ENCODE results near the gene STIM2. TPM values are rescaled to one million over a fixed set of nuclear protein-coding genes. Genes with fewer than 3 reads are reported as not detected.
A peak's percentile ranks its signal among the peaks of the same experiment; 100 is the strongest.

The STIM2 gene
- total RNA-seq, 4 donors from 2014 or later, result 9.6 to 12.2 (median 10.1) TPM

DNA sequence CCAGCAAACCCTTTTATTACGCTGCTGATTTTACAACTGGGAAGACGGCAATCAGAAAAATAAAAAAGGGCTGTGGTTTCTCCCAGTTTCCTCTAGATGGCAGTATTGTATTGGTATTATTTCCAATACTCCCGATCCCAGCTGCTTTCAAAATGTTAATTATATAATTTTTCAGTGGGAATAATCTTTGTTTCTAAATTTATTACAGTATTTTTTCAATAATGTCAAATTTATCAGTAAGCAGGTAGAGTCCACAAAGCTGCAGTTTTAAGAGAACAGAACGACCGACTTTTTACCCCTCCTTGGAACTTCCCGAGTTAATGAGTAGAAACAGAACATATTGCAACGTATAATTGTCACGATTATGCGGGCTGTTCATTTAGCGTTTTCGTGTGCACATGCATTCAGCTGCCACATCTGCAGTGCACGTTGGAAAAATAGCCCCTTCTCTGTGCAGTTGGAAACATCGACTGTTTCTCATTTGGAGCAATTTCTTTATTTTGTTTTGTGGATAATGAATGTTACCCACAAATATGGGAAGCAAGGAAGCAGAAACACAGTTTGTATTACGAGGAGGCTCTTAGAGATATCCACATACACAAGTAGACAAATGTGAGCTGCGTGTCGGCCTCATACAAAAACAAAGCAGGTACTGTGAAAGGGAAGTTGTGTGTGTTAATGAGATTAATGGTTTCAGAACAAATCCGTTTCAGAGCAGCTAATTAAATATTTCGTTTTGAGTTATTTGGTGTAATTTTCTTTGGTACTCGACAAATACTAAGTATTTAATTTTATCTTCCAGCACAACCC, 188.0 kb downstream of the STIM2 start:
- intact Hi-C loops (cut with DNase I), result no loop called here
- TF ChIP-seq CTCF (IDR thresholded peaks at IDR 0.05) (peak; percentile 81 to 87 (median 81)), POLR2AphosphoS5 (IDR thresholded peaks at IDR 0.05) (no peak), EP300 (IDR thresholded peaks at IDR 0.05) (no peak), POLR2A (IDR thresholded peaks at IDR 0.05; ENCODE audit: low read depth) (no peak)
- WGBS, result 13% methylated on average over 19 of the region's 19 CpGs

GRCh38 chr4:27049239-27049829, 188.7 kb downstream of the STIM2 start:
- H3K27ac ChIP-seq (replicated peaks in 1 of 4), result no peak overlapping the region
- no peaks in the 10 kb centered on the region for H3K27me3 ChIP-seq
- intact Hi-C loops (cut with DNase I), result no loop called here
- no peaks in the 10 kb centered on the region for H3K9me3 ChIP-seq
- TF ChIP-seq POLR2A (IDR thresholded peaks at IDR 0.05; ENCODE audit: low read depth), result no peak
- TF ChIP-seq EP300 (IDR thresholded peaks at IDR 0.05), result no peak
- TF ChIP-seq CTCF (IDR thresholded peaks at IDR 0.05), result no peak
- TF ChIP-seq POLR2AphosphoS5 (IDR thresholded peaks at IDR 0.05), result no peak
- WGBS, result 66% methylated on average over 7 of the region's 8 CpGs
- H3K4me3 ChIP-seq, result no peak overlapping the region
- peaks cover 0 to 9% (median 6%) of the 10 kb centered on the region in 4 donors for H3K4me1 ChIP-seq
- no peaks in the 10 kb centered on the region for H3K36me3 ChIP-seq
- DNase-seq (ENCODE audit: extremely low spot score), result no peak

More for the DNA sequence above, 188.0 kb downstream of the STIM2 start:
- Histone ChIP-seq H3K27me3 (peaks cover 0 to 5% (median 0%) of the 10 kb centered on the region in 4 donors), H3K4me1 (peaks cover 0 to 9% (median 6%) of the 10 kb centered on the region in 4 donors), H3K9me3 (peaks cover 0 to 5% (median 2%) of the 10 kb centered on the region in 4 donors), H3K36me3 (no peaks in the 10 kb centered on the region), H3K4me3 (peak overlapping the region; percentile 35 to 41 (median 39)), H3K27ac (replicated peaks in 1 of 4) (no peak overlapping the region)
- DNase-seq (ENCODE audit: extremely low spot score), result no peak

DNA sequence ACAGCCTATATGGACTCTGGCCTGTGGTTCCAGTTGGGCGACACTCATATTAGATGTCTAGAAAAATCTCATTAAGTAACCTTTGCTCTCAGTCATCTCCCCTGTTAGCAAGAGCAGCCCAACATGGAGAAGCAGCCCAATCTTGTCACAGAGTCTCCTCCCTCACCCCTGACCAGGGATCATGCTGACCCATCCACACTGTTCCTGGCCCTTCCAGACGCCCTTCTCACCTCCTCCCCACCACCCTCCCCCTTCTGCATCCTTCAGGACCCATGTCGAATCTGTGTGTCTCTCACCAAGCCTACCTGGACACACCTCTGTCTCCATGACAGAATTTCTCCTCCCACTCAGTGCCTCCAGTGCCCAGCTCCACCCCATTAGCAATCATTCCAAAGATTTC, 190.1 kb downstream of the STIM2 start:
- TF ChIP-seq POLR2A (IDR thresholded peaks at IDR 0.05; ENCODE audit: low read depth) (no peak), EP300 (IDR thresholded peaks at IDR 0.05) (no peak), CTCF (IDR thresholded peaks at IDR 0.05) (no peak), POLR2AphosphoS5 (IDR thresholded peaks at IDR 0.05) (no peak)
- no peak overlapping the region for H3K4me3 ChIP-seq
- H3K9me3 ChIP-seq, result no peaks in the 10 kb centered on the region
- intact Hi-C loops (cut with DNase I), result no loop called here
- H3K36me3 ChIP-seq, result no peaks in the 10 kb centered on the region
- H3K27me3 ChIP-seq, result no peaks in the 10 kb centered on the region
- DNase-seq (ENCODE audit: extremely low spot score), result no peak
- peaks cover 0 to 9% (median 6%) of the 10 kb centered on the region in 4 donors for H3K4me1 ChIP-seq
- 91% methylated on average over 3 of the region's 3 CpGs for WGBS
- no peak overlapping the region for H3K27ac ChIP-seq (replicated peaks in 1 of 4)

- intact Hi-C loops (cut with DNase I), result no loop called here
- Histone ChIP-seq H3K9me3 (no peaks in the 10 kb centered on the region), H3K27ac (replicated peaks in 1 of 4) (no peak overlapping the region), H3K36me3 (no peaks in the 10 kb centered on the region), H3K4me1 (no peaks in the 10 kb centered on the region), H3K27me3 (peaks cover 0 to 3% (median 0%) of the 10 kb centered on the region in 4 donors), H3K4me3 (no peak overlapping the region)
- no peak for TF ChIP-seq POLR2AphosphoS5 (IDR thresholded peaks at IDR 0.05)
- TF ChIP-seq POLR2A (IDR thresholded peaks at IDR 0.05; ENCODE audit: low read depth), result no peak
- no peak for TF ChIP-seq CTCF (IDR thresholded peaks at IDR 0.05)
- TF ChIP-seq EP300 (IDR thresholded peaks at IDR 0.05), result no peak
- peak; percentile 57 for DNase-seq (ENCODE audit: extremely low spot score)
- WGBS, result 70% methylated on average over 3 of the region's 3 CpGs
These were observed 194.7 kb downstream of the STIM2 start for GRCh38 chr4:27055221-27055760.

Measured in esophagus muscularis mucosa (tissue), 4 donors.